ENCODE results near the gene SKAP1.

Gene SKAP1

DNA sequence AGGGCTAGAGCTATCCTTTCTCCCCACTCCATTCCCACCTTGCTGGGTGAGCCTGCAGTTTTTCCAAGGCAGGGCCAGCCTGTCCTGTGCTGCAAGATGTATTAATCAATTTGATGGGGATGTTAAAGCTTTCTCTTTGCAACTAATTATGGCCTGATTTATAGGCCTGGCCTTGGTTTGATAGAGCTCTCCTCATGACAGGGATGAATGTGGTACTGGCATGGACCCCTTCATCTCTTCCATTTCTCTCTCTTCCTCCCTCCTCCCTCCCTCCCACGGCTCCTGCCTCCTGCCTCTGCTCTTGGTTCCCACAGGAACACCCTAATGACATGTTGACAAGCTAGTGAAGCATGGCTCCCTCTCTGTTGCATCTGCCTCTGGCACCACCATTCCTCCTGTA is 47.2 kb upstream of the SKAP1 start:
- no peak overlapping the region for H2AFZ ChIP-seq (ENCODE audit: low read depth, low read length, severe bottlenecking)
- H3K36me3 ChIP-seq (ENCODE audit: low read length): no peaks in the 10 kb centered on the region
- H3K9me3 ChIP-seq (ENCODE audit: insufficient read depth, low read length): no peaks in the 10 kb centered on the region
- TF ChIP-seq CTCF (IDR thresholded peaks at IDR 0.05; ENCODE audit: insufficient read depth, low read length, poor library complexity, severe bottlenecking) (no peak), EZH2phosphoT487 (conservative IDR thresholded peaks at IDR 0.05; ENCODE audit: low read length) (no peak)
- no peak overlapping the region for H3K4me3 ChIP-seq (ENCODE audit: insufficient read depth, low read length, poor library complexity, severe bottlenecking)
- no peak overlapping the region for H3K27ac ChIP-seq (ENCODE audit: low read depth, low read length)
- H4K20me1 ChIP-seq (ENCODE audit: low read depth, low read length): no peaks in the 10 kb centered on the region
- H3K4me2 ChIP-seq (ENCODE audit: low read depth, low read length, poor library complexity, severe bottlenecking): no peak overlapping the region
- H3K79me2 ChIP-seq (ENCODE audit: insufficient read depth, low read length): no peaks in the 10 kb centered on the region
- H3K9ac ChIP-seq (ENCODE audit: low read length): no peak overlapping the region
- no peaks in the 10 kb centered on the region for H3K27me3 ChIP-seq (ENCODE audit: low read length)
- H3F3A ChIP-seq (ENCODE audit: insufficient read depth): no peaks in the 10 kb centered on the region
- H3K9me2 ChIP-seq (replicated peaks; ENCODE audit: insufficient read depth, low read length): no peaks in the 10 kb centered on the region

- Histone ChIP-seq H3K9me3 (ENCODE audit: insufficient read depth, low read length) (no peaks in the 10 kb centered on the region), H3F3A (ENCODE audit: insufficient read depth) (no peaks in the 10 kb centered on the region), H3K9ac (ENCODE audit: low read length) (no peak overlapping the region), H3K4me3 (ENCODE audit: insufficient read depth, low read length, poor library complexity, severe bottlenecking) (no peak overlapping the region), H3K36me3 (ENCODE audit: low read length) (no peaks in the 10 kb centered on the region), H4K20me1 (ENCODE audit: low read depth, low read length) (no peaks in the 10 kb centered on the region), H3K27me3 (ENCODE audit: low read length) (no peaks in the 10 kb centered on the region), H2AFZ (ENCODE audit: low read depth, low read length, severe bottlenecking) (no peak overlapping the region), H3K9me2 (replicated peaks; ENCODE audit: insufficient read depth, low read length) (no peaks in the 10 kb centered on the region), H3K4me2 (ENCODE audit: low read depth, low read length, poor library complexity, severe bottlenecking) (no peak overlapping the region), H3K79me2 (ENCODE audit: insufficient read depth, low read length) (no peaks in the 10 kb centered on the region), H3K27ac (ENCODE audit: low read depth, low read length) (no peak overlapping the region)
- no peak for TF ChIP-seq EZH2phosphoT487 (conservative IDR thresholded peaks at IDR 0.05; ENCODE audit: low read length)
Measured at GRCh38 chr17:48472411-48473281, 42.6 kb upstream of the SKAP1 start.

- TF ChIP-seq EZH2phosphoT487 (conservative IDR thresholded peaks at IDR 0.05; ENCODE audit: low read length): no peak
- TF ChIP-seq CTCF (IDR thresholded peaks at IDR 0.05; ENCODE audit: insufficient read depth, low read length, poor library complexity, severe bottlenecking): no peak
- no peaks in the 10 kb centered on the region for H4K20me1 ChIP-seq (ENCODE audit: low read depth, low read length)
- H3K9me3 ChIP-seq (ENCODE audit: insufficient read depth, low read length): no peaks in the 10 kb centered on the region
- H3K4me3 ChIP-seq (ENCODE audit: insufficient read depth, low read length, poor library complexity, severe bottlenecking): no peak overlapping the region
- H2AFZ ChIP-seq (ENCODE audit: low read depth, low read length, severe bottlenecking): no peak overlapping the region
- no peaks in the 10 kb centered on the region for H3K79me2 ChIP-seq (ENCODE audit: insufficient read depth, low read length)
- H3K4me2 ChIP-seq (ENCODE audit: low read depth, low read length, poor library complexity, severe bottlenecking): no peak overlapping the region
- H3K9me2 ChIP-seq (replicated peaks; ENCODE audit: insufficient read depth, low read length): no peaks in the 10 kb centered on the region
- no peaks in the 10 kb centered on the region for H3K27me3 ChIP-seq (ENCODE audit: low read length)
- no peaks in the 10 kb centered on the region for H3K36me3 ChIP-seq (ENCODE audit: low read length)
- H3F3A ChIP-seq (ENCODE audit: insufficient read depth): no peaks in the 10 kb centered on the region
- no peak overlapping the region for H3K27ac ChIP-seq (ENCODE audit: low read depth, low read length)
- no peak overlapping the region for H3K9ac ChIP-seq (ENCODE audit: low read length)
Measured at GRCh38 chr17:48471817-48472410, 41.9 kb upstream of the SKAP1 start.

Data from SU-DHL-6 (cell line).